ACHN (cell line): ENCODE data around the gene IQCM.

Experiments used
- DNase-seq: peaks from one replicate; pipeline ENCODE4 v3.0.0-alpha.2; 2015
- in situ Hi-C: cut with HindIII; loops from 2 replicates; pipeline ENCODE4 v1.10.0; 2017; ENCODE audit warnings: low sequenced_read_pairs, low pct_ligation_motif_present, low pct_unique_long_range_greater_than_20kb

The IQCM gene

GRCh38 chr4:149785696-149786431 is 29.8 kb downstream of the IQCM start:
- in situ Hi-C loops = no loop called here
- no peak for DNase-seq

GRCh38 chr4:149784018-149784417 is 31.6 kb downstream of the IQCM start:
- no peak for DNase-seq
- in situ Hi-C loops = no loop called here

DNA sequence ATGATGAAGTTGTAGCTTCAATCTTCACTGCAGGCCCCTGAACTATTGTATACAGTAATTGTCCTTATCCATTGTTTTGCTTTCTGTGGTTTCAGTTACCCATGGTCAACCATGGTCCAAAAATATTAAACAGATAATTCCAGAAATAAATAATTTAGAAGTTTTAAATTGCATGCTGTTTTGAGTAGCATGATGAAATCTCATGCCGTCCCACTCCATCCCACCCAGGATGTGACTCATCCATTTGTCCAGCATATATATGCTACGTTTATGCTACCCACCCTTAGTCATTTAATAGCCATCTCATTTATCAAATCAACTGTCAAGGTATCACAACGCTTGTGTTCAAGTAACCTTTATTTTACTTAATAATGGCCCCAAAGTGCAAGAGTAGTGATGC is 34.5 kb downstream of the IQCM start:
- DNase-seq = no peak
- in situ Hi-C loops = no loop called here

DNA sequence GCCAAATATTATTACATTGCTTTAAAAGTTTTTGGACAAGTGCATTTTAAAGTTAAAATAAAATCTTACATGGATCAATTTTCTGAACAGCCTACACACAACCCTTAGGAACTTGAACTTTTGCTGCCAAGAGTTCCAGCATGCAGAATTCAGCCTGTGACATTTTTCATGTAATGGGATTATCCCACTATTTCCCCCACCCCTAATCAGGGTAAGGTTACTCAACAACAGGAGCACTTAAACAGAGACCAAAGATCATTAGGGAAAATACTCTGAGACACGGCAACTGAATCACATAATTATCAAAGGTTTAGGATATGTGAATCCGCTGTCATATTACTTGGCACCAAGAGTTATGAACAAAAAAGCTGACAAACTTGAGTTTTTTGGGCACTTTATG is 47.2 kb downstream of the IQCM start:
- in situ Hi-C loops = no loop called here
- DNase-seq = no peak

DNA sequence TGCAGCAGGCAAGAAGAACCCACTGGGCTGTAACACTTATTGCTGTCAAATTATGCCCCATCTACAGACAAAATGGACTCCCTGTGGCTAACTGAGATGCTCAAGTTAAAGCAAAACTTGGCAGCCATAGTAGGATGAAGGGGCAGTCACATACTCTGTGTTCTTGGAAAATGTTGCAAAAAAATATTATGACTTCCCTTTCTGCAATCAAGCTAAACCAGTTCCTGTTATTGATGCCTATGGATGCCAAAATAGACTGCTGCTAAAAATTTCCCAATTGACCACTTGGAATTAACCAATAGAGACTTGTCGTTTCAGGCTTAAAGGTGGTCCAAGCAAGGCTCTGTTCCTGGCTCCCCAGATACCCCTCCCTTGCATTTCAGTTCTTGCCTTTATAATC is 49.5 kb downstream of the IQCM start:
- in situ Hi-C loops = no loop called here

GRCh38 chr4:149765630-149766029 is 50.0 kb downstream of the IQCM start:
- in situ Hi-C loops = no loop called here
- DNase-seq = peak; percentile 51

More for the DNA sequence above, 49.5 kb downstream of the IQCM start:
- DNase-seq = no peak

- DNase-seq = no peak
- in situ Hi-C loops = no loop called here
Measured at GRCh38 chr4:149755969-149756368, 59.7 kb downstream of the IQCM start.

DNA sequence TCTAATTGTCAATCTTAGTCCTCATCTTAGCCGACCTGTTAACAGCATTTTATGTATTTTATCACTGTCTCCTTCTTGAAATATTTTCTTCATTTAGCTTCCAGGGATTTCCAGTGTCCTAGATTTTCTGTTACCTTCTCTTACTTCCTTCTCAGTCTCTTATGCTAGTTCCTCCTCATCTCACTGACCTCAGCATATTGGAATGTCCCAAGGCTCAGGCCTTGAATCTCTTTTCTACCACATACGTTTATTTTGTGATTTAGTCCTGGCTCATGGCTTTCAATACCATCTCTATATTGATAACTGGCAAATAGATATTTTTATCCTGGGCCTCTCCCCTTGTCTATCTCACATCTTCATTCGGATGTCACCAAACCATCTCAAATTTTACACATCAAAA is 61.1 kb downstream of the IQCM start:
- in situ Hi-C loops = no loop called here
- no peak for DNase-seq

- in situ Hi-C loops = no loop called here
- DNase-seq = no peak
Measured at GRCh38 chr4:149752729-149753128, 62.9 kb downstream of the IQCM start.

- in situ Hi-C loops = no loop called here
- no peak for DNase-seq
Measured at GRCh38 chr4:149751174-149751573, 64.5 kb downstream of the IQCM start.

DNA sequence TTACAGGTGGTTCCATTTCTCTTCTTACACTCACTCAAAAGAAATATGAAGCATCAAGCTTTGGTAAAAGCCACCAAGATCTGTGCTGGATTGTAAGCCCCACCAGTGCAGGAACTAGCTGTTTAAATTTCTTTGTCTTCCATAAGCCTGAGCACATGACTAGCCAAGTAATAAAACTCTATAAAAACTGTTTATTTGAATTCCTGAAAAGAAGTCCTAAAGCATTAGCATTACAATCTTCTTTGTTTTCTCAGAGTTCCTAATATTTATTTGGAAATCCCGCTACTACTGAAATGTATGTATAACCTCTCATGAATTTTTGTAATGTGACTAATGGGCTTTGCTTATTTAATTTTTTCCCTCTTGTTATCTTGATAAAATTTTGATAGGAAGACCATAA is 65.9 kb downstream of the IQCM start:
- in situ Hi-C loops = no loop called here
- DNase-seq = no peak

DNA sequence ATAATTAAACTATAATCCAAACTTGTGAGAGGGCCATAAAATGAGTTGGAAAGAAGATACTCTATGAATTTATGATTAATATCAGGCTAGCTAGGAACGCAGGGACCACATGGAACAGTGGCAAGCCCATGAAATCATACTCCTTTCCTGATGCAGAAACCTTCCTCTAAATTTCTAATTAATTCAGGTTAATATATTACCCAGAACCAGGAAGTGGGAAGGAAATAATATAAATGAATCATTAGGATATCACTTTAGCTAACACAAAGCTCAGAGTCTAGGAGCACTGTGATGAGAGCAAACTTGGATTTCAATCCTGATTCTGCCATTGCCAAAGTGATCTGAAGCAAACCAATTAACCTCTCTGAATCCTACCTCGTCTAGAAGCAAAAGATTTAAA is 68.0 kb downstream of the IQCM start:
- DNase-seq = no peak
- in situ Hi-C loops = no loop called here

- no peak for DNase-seq
Measured at GRCh38 chr4:149746276-149746675, 69.4 kb downstream of the IQCM start.

DNA sequence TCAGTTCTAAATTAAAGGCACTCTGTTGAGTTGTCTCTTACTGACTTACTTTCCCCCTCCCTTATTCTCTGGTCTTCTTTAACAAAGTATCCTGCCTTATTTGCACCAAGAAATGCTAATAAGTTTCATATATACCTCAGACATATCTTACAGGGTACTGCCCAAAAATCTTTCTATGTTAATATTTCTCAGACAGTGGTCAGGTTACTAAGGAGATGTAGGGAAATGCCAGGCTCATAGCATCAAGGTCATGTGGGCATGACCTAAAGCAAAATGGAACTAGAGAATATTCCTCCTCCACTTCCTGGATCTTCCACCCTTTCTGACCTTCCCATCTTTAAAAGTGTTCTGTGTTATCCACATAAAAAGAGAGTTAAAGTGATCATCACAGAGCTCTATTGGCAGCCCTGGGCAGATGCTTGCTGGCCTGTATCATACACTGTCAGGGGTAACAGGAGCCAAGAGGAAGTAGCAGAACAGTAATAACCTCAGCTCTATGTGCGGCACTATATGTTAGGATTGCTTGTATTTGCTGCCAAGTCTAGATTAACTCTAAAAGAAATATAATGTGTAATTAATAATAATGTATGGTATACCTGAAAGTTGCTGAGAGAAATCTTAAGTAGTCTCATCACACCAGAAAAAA is 74.3 kb downstream of the IQCM start:
- in situ Hi-C loops = no loop called here
- no peak for DNase-seq

More at GRCh38 chr4:149746276-149746675, 69.4 kb downstream of the IQCM start:
- in situ Hi-C loops = no loop called here

GRCh38 chr4:149738156-149738555 is 77.5 kb downstream of the IQCM start:
- in situ Hi-C loops = no loop called here
- no peak for DNase-seq

DNA sequence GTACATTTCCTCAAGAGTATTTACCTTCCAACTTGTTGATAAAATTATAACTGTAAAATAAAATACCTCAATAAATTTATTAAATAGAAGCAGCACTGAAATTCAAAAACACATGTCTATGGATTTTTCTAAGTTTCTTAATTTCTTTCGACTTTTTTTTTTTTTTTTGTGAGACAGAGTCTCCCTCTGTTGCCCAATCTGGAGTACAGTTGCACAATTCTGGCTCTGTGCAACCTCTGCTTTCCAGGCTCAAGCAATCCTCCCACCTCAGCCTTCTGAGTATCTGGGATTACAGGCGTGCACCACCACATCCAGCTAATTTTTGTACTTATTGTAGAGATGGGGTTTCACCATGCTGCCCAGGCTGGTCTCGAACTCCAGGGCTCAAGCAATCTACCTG is 79.8 kb downstream of the IQCM start:
- no peak for DNase-seq
- in situ Hi-C loops = no loop called here

GRCh38 chr4:149728444-149728843 is 87.2 kb downstream of the IQCM start:
- in situ Hi-C loops = no loop called here
- no peak for DNase-seq

GRCh38 chr4:149727663-149728062 is 88.0 kb downstream of the IQCM start:
- in situ Hi-C loops = no loop called here
- no peak for DNase-seq

- DNase-seq = no peak
- in situ Hi-C loops = no loop called here
Measured at GRCh38 chr4:149723065-149723464, 92.6 kb downstream of the IQCM start.

DNA sequence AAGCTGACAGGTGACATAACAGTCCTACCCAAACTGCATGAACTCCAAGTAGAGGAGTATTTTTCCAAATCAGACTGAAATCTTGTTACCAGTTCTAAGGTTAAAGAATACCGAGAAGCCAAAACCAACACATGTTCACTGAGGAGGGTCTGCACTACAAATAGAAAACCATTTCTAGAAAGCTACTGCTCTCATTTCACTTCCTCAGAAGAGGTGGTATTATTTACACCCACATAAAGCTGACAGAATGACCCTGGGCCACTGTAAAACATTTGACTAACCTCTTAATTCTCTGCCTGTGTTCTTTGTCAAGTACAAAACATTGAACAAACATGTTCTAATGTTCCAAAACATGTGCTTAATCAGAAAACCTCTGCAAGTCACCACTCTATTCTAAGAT is 95.8 kb downstream of the IQCM start:
- DNase-seq = no peak
- in situ Hi-C loops = no loop called here
